ENCODE results near the gene ADGRG1. TPM values are rescaled to one million over a fixed set of nuclear protein-coding genes. Genes with fewer than 3 reads are reported as not detected.

Gene ADGRG1
- total and polyA plus RNA-seq, 2 experiments from 2014 or later: 0.21 TPM; not detected in 1

DNA sequence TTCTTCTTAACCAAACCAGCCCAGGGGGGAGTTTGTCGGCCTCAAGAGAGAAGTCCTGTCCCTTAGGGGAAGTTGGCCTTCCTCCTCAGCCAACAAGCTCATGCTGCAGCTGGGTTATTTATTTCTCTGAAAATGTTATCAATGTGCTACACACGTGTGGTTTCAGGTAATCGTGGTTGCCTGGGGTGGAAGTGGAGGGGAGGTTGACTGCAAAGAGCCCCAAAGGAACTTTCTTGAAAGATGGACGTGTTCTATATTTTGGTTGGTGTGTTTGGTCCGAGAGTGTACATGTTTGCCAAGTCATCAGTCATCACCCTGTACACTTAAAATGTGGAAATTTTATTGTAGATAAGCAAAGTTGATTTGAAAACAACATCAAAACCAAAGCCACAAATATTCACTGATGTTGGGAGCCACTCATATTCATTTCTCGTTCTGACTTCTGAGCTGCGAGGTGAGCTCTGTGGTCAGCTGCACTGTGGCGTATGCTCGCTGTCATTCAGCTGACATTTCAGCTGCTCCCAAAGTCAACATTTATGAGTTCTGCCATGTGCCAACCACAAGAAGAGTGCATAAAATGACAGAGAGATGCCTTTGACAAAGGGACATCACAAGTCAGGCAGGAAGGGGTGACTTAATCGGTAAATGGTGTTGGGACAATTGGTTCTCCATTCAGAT, 26.5 kb upstream of the ADGRG1 start:
- no peaks in the 10 kb centered on the region for H3K9me3 ChIP-seq (ENCODE audit: low read depth)
- no peaks in the 10 kb centered on the region for H3K4me1 ChIP-seq (ENCODE audit: low read depth)
- no peak overlapping the region for H3K27ac ChIP-seq
- TF ChIP-seq, protein P1, sequence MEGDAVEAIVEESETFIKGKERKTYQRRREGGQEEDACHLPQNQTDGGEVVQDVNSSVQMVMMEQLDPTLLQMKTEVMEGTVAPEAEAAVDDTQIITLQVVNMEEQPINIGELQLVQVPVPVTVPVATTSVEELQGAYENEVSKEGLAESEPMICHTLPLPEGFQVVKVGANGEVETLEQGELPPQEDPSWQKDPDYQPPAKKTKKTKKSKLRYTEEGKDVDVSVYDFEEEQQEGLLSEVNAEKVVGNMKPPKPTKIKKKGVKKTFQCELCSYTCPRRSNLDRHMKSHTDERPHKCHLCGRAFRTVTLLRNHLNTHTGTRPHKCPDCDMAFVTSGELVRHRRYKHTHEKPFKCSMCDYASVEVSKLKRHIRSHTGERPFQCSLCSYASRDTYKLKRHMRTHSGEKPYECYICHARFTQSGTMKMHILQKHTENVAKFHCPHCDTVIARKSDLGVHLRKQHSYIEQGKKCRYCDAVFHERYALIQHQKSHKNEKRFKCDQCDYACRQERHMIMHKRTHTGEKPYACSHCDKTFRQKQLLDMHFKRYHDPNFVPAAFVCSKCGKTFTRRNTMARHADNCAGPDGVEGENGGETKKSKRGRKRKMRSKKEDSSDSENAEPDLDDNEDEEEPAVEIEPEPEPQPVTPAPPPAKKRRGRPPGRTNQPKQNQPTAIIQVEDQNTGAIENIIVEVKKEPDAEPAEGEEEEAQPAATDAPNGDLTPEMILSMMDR (IDR thresholded peaks at IDR 0.05; ENCODE audit: low read depth, low read length): no peak
- no peaks in the 10 kb centered on the region for H3K36me3 ChIP-seq
- H3K4me3 ChIP-seq: no peak overlapping the region
- peak in 1 of 2 donors; percentile 29 for DNase-seq (ENCODE audit: low read depth in 1 of 2, low spot score in 1 of 2)
- H3K27me3 ChIP-seq: no peaks in the 10 kb centered on the region

DNA sequence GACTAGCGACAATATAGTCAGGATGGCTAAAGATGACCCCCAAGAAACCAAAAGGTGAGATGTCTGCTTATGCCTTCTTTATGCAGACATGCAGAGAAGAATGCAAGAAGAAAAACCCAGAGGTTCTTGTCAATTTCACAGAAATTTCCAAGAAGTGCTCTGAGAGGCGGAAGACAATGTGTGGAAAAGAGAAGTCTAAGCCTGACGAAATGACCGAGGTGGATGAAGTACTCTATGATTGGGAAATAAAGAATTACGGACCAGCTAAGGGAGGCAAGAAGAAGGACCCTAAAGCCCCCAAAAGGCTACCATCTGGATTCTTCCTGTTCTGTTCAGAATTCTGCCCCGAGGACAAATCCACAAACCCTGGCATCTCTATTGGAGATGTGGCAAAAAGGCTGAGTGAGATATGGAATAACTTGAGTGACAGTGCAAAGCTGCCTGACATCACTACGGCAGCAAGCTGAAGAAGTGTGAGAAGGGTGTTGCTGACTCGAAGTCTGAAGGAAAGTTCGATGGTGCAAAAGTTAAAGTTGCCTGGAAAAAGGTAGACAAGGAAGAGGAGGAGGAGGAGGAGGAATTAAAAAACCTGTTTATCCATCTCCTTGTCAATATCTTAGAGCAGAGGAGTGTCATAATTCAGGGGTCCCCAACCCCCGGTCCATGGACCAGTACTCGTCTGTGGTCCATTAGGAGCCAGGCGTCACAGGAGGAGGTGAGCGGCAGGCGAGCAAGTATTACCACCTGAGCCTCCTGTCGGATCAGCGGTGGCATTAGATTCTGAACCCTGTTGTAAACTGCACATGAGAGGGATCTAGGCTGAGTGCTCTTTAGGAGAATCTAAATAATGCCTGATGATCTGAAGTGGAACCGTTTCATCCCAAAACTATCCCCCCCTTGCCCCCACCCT, 25.1 kb upstream of the ADGRG1 start:
- H3K4me3 ChIP-seq: no peak overlapping the region
- no peaks in the 10 kb centered on the region for H3K9me3 ChIP-seq (ENCODE audit: low read depth)
- no peaks in the 10 kb centered on the region for H3K36me3 ChIP-seq
- H3K4me1 ChIP-seq (ENCODE audit: low read depth): no peaks in the 10 kb centered on the region
- TF ChIP-seq, protein P1 (IDR thresholded peaks at IDR 0.05; ENCODE audit: low read depth, low read length): no peak
- DNase-seq (ENCODE audit: low read depth in 1 of 2, low spot score in 1 of 2): no peak
- no peak overlapping the region for H3K27ac ChIP-seq
- no peaks in the 10 kb centered on the region for H3K27me3 ChIP-seq

GRCh38 chr16:57604177-57604576, 24.3 kb upstream of the ADGRG1 start:
- Histone ChIP-seq H3K4me3 (no peak overlapping the region), H3K27ac (no peak overlapping the region), H3K9me3 (ENCODE audit: low read depth) (no peaks in the 10 kb centered on the region), H3K36me3 (no peaks in the 10 kb centered on the region), H3K27me3 (no peaks in the 10 kb centered on the region), H3K4me1 (ENCODE audit: low read depth) (no peaks in the 10 kb centered on the region)
- no peak for DNase-seq (ENCODE audit: low read depth in 1 of 2, low spot score in 1 of 2)
- TF ChIP-seq, protein P1 (IDR thresholded peaks at IDR 0.05; ENCODE audit: low read depth, low read length): no peak

DNA sequence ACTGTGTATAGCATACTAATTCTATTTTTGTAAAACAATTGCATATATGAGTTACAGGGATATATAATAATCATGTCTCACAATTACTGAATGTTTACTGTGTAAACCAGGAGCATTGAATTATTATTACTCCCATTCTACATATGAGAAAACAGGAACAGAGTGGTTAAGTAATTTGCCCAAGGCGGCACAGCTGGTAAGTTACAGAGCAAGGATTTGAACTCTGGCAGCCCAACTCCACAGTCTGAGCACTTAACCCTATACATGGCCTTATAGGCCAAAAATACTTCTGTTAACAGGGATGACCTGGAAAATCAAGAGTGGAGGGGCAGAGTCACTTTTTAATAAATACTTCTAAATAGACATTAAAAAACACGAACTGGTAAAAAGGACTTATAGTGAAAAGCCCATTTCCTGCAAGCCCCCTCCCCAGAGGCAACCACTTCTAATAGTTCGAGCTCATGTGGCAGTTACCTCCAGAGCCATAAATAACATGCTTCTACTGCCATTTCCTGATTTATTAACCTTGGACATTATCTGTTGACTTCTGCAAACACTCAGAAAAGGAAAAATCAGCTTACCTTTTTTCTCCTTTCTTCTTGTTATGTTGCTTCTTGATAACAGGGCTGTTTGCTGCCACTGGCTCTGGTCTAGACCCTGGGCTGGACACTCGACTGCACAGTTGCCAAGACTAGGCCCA, 22.1 kb upstream of the ADGRG1 start:
- TF ChIP-seq, protein P1 (IDR thresholded peaks at IDR 0.05; ENCODE audit: low read depth, low read length): no peak
- Histone ChIP-seq H3K27ac (no peak overlapping the region), H3K4me1 (ENCODE audit: low read depth) (no peaks in the 10 kb centered on the region), H3K4me3 (no peak overlapping the region), H3K27me3 (no peaks in the 10 kb centered on the region), H3K9me3 (ENCODE audit: low read depth) (no peaks in the 10 kb centered on the region), H3K36me3 (no peaks in the 10 kb centered on the region)
- DNase-seq (ENCODE audit: low read depth in 1 of 2, low spot score in 1 of 2): no peak

DNA sequence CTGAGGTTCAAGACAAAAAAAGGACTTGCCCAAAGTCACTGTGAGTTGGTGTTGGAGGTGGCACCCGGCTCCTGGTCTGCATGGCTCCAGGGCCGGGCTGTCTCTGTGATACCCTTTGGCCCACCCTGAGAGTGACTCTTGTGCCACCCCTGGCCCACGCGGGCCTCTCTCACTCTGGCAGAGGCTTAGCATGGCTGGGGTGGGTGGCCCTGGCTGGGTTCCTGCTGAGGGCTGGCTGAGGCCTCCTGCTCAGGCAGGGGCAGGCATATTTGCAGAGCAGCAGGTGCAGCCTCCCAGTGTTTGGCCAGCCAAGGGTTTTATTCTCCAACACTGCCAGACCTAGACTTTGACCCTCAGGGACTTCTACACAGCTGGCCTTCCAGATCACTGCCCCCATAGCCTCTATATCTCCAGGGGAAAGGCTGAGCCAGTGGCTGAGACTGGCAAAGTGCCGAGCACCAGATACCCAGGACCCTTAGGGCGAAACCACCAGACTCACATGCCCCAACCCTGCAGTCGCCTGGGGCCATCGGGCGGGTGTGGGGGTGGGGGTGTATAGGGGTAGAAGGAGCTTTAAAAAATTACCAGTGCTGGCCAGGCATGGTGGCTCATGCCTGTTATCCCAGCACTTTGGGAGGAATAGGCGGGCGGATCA, 21.5 kb upstream of the ADGRG1 start:
- no peak for DNase-seq (ENCODE audit: low read depth in 1 of 2, low spot score in 1 of 2)

More for the DNA sequence above, 21.5 kb upstream of the ADGRG1 start:
- no peak overlapping the region for H3K4me3 ChIP-seq
- H3K9me3 ChIP-seq (ENCODE audit: low read depth): no peaks in the 10 kb centered on the region
- no peaks in the 10 kb centered on the region for H3K4me1 ChIP-seq (ENCODE audit: low read depth)
- no peak overlapping the region for H3K27ac ChIP-seq
- H3K36me3 ChIP-seq: no peaks in the 10 kb centered on the region
- TF ChIP-seq, protein P1 (IDR thresholded peaks at IDR 0.05; ENCODE audit: low read depth, low read length): no peak
- no peaks in the 10 kb centered on the region for H3K27me3 ChIP-seq
